GM19455 (cell line): ENCODE results near the gene SPATA31E1.
"Not testable (repeated sequence)": the region's sequence is repeated elsewhere in the genome, so short reads cannot be mapped to it uniquely, and the experiment has no call there.

Source experiments
- ATAC-seq: cut with Tn5 transposase; IDR thresholded peaks from one replicate; pipeline ENCODE4 v1.9.1; 2021; ENCODE audit not compliant: unreplicated experiment

SPATA31E1 gene

DNA sequence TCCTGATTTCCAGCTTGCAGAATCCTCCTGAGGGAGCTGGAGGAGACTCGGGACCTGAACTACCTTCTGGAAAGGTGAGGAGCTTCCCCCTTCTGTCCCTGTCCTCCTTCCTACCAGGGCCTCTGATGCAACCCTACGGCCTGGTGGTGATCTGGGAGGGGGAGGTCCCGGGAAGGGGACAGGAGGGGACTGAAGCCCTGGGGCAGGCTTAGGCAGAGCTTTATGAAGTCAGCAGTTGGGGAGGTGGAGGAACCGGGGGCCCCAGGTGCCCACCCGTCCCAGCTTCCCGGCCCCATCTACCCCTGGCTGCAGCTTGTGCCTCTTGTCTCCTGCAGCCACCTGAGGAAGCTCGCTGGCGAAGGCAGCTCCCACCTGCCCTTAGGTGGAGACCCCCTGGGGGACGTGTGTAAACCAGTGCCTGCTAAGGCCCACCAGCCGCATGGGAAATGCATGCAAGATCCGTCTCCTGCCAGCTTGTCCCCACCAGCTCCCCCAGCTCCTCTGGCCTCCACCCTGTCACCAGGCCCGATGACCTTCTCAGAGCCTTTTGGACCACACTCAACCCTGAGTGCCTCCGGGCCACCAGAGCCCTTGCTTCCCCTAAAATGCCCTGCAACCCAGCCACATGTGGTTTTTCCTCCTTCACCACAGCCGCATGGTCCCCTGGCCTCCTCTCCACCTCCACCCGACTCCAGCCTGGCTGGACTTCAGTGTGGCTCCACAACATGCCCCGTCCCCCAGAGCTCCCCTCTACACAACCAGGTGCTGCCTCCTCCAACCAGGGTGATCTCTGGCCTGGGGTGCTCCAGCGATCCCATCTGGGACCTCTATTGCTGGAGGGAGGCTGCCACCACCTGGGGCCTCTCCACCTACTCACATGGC, 2.1 kb downstream of the SPATA31E1 start:
- no peak for ATAC-seq

- no peak for ATAC-seq
Measured at GRCh38 chr9:87885484-87886189, 3.0 kb downstream of the SPATA31E1 start.

DNA sequence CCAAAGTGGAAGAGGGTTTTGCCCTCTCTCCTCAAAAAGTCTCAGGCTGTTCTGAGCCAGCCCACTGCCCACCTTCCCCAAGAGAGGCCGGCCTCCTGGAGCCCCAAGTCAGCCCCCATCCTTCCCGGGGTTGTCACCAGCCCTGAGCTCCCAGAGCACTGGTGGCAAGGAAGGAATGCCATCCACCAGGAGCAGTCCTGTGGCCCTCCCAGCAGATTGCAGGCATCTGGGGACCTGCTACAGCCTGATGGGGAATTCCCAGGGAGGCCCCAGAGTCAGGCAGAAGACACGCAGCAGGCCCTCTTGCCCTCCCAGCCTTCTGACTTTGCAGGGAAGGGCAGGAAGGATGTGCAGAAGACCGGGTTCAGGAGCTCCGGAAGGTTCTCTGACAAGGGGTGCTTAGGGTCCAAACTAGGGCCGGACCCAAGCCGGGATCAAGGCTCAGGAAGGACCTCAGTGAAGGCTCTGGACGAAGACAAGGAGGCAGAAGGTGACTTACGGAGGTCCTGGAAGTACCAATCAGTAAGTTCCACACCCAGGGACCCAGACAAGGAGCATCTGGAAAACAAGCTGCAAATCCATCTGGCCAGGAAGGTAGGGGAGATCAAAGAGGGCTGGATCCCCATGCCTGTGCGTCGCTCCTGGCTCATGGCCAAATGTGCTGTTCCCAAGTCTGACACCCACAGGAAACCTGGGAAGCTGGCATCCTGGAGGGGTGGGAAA, 3.7 kb downstream of the SPATA31E1 start:
- no peak for ATAC-seq

DNA sequence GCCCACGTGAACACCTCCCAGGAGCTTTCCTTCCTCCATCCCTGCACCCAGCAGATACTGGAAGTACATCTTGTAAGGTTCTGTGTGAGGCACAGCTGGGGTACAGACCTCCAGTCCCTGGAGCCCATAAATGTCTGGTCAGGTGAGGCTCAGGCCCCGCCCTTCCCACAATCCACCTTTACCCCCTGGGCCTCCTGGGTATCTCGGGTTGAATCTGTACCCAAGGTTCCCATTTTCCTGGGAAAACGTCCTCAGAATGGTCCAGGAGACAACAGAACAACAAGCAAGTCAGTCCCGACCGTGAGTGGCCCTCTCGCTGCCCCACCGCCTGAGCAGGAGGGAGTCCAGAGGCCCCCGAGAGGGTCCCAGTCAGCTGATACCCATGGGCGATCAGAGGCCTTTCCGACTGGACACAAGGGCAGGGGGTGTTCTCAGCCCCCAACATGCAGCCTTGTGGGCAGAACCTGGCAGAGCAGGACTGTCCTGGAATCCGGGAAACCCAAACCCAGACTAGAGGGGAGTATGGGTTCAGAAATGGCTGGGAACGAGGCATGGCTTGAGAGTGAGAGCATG, 4.3 kb downstream of the SPATA31E1 start:
- no peak for ATAC-seq

- no peak for ATAC-seq
Measured at GRCh38 chr9:87887661-87888480, 5.2 kb downstream of the SPATA31E1 start.

DNA sequence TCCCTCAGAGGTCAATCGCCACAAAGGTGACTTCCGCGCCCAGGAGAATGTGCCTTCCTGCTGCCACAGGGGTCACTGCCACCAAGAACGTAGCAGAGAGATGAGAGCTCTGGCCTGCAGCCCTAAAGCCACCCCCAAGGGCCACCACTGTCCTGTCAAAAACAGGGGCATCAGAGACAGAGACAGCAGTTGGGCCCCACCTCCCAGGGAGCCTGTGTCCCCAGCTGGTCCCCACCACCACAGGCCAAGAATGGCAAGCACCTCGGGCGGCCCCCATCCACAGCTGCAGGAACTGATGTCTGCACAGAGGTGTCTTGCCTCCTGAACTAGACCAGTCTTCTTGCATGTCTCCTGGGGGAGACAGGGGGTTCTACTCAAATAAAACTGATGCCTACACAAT, 5.8 kb downstream of the SPATA31E1 start:
- no peak for ATAC-seq

GRCh38 chr9:87889065-87889881, 6.6 kb downstream of the SPATA31E1 start:
- no peak for ATAC-seq

DNA sequence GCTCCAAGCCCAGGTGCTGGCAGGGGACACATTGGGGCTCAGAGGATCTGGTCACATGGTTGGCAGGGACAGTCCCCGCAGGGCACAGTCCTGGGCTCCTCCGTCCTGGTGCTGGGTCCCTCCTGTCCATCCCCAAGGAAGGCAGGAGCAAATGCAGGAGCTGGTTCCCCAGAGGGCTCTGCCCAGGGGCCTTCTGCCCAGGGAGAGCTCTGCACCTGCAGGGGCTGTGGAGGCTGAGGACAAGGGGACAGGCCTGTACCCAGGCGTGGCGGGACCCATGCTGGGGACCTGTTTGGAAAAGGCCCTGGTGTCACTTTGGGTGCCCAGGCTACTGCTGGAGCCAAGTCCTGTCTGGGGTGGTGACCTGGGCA, 7.2 kb downstream of the SPATA31E1 start:
- no peak for ATAC-seq

- no peak for ATAC-seq
Measured at GRCh38 chr9:87890837-87891236, 8.2 kb downstream of the SPATA31E1 start.

DNA sequence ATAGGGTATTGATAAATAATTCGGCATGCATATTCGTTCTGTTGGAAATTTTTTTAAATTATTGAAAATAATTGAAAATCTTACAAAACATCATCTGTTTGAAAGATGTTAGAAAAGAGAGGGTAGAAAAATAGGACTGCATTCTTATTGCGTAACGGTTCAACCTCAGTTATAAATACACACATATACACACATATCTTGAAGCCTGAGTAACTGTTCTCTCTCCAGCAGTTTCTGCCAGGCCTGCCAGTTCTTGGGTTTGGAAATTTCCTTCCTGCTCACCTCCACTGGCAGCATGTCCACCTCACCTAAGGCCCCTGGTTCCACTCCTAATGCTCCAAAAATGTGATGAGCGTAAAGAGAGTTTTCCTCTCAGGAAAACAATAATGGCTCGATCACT, 9.1 kb downstream of the SPATA31E1 start:
- no peak for ATAC-seq

DNA sequence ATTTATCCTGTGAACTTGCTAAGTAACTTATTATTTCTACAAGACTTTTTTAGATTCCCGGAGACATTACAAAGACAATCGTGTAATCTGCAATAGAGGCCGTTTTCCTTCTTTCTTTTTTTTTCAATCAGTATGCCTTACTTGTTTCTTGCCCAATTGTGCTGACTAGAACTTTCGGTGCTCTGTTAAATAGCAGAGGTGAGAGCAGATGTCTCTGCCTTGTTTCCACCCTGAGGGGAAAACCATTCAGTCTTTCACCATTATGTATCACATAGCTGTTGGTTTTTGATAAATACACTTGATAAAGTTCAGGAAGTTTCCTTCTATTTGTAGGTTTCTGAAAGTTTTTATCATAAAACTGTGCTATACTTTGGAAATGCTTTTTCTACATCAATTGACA, 10.3 kb downstream of the SPATA31E1 start:
- no peak for ATAC-seq

DNA sequence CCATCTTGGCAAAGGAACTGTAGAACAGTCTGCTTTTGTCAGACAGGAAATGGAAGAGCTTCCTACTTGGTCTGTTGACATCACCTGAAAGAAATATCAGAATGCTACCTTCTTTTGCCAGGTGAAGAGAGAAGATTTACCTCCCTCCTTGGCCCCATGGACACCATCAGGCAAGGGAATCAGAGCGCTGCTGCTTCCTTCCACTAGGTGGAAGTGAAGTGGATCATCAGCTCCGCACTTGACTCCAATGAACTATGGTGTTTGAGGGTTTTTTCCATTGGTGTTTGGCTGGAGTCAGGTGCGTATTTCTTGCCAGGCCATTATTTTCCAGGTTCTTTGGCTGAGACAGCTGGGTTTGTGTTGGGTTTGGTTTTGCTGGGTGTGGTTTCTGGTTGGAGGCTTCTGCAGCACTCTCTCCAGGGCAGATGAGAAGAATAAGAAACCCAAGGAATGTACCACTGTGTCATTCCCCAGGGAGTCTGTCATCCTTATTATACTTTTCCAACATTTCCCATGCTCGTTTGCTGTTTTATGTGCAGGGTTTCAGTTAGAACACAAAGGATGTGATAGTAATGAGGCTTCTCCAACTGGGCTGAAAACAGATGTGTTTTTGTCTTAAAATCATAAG, 12.4 kb downstream of the SPATA31E1 start:
- no peak for ATAC-seq

GRCh38 chr9:87896891-87897290, 14.2 kb downstream of the SPATA31E1 start:
- ATAC-seq: no peak

GRCh38 chr9:87898151-87898550, 15.5 kb downstream of the SPATA31E1 start:
- ATAC-seq: no peak

GRCh38 chr9:87902371-87902770, 19.7 kb downstream of the SPATA31E1 start:
- not testable (repeated sequence) for ATAC-seq

DNA sequence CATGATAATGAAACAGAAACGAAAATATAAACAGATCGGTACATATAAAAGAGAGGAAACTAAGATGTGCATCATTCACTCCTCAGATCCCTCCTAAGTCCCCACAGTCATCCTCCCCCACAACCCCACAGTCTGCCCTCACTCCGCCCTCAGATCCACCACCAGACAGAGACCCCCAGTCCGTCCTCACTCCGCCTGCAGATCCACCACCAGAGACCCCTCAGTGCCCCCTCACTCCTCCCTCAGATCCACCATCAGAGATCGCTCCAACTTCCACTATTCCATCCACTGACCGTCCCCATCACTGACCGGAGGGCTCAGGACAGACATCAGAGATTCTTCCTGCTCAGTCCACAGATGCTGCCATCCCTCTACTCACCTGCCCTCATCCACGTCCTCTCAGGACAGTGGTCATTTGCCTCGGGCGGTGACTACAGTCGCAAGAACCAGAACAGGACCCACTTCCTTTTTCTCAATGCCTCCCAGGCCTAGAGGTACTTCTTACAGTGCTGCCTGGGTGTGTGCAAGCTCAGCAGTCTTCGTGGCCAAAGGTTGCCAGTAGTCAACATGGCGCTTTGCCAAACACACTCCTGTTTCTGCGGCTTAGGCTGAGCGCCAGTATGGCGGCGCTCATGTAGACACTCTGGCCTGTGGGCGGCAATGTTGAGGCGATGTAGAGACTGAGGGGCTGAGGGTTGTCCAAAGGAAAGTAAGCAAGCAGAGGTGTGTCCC, 26.8 kb downstream of the SPATA31E1 start:
- ATAC-seq: no peak

DNA sequence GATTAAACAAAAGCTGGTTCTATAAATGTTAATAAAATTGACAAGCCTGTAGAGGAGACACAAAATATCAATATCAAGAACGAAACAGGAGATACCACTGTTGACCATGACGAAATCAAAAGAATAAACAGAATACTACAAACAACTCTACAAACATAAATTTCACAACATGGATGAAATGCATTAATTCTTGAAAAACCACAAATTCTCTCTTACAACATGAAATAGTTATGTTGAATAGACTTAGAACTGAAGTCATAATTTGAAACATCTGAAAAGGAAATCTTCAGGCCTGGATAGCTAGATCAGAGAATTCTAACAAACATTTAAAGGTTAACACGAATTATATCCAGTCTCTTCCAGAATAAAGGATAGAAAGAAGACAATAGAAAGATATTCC, 28.1 kb downstream of the SPATA31E1 start:
- ATAC-seq: no peak

DNA sequence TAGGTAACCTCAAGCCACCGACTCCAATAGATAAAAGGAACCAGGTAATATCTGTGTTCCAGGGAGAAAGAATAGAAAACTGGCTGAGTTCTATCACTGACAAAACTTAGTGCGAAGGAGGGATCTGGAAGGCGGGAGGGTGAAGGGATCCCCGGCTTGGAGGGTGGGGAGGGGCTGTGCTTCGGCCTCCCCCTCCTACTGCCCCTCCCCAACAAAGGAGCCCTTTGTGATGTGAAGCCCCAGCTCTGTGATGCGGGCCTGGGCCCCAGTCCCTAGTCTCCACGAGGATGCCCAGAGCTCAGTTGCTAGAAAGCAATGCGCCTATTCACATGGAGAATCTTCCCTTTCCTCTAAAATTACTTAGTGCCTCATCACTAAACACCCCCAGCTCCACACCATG, 35.0 kb downstream of the SPATA31E1 start, which contains the start of gene SPATA31C1:
Gene SPATA31C1 (plus strand): TSS at position 301 of the 400 bp plus-strand sequence.
- ATAC-seq: not testable (repeated sequence)
